Stimulated activated CD8-positive, alpha-beta memory T cell treated with anti-CD3 and anti-CD28 coated beads, Interleukin-12 subunit alpha, Interleukin-12 subunit beta, amount 100 ng/mL, for 1 hour (primary cell): ENCODE data around the gene EEF1AKMT3.
A peak's percentile ranks its signal among the peaks of the same experiment; 100 is the strongest.

ENCODE experiments used
- DNase-seq: peaks from one replicate; pipeline ENCODE4 v3.0.0-alpha.2; 2020; ENCODE audit warnings: low read depth

The EEF1AKMT3 gene

GRCh38 chr12:57751432-57751787, 21.0 kb upstream of the EEF1AKMT3 start:
- no peak for DNase-seq

GRCh38 chr12:57751788-57752667, 20.4 kb upstream of the EEF1AKMT3 start, which contains the start of gene CDK4:
Gene CDK4 (minus strand): TSS chr12:57752310. CDS start chr12:57751717, 593 bp downstream.
- peak; percentile 97 for DNase-seq

- DNase-seq, result no peak
Measured at GRCh38 chr12:57752668-57753000, 19.8 kb upstream of the EEF1AKMT3 start.

- DNase-seq, result no peak
Measured at GRCh38 chr12:57753756-57754337, 18.6 kb upstream of the EEF1AKMT3 start.

GRCh38 chr12:57754411-57755193, 17.8 kb upstream of the EEF1AKMT3 start, which contains the start of gene MARCHF9:
Gene MARCHF9 (plus strand): TSS chr12:57755103. CDS start chr12:57755529, 426 bp downstream.
- DNase-seq, result peak; percentile 72

- DNase-seq, result no peak
Measured at GRCh38 chr12:57755194-57755453, 17.3 kb upstream of the EEF1AKMT3 start.

GRCh38 chr12:57755454-57756372, 16.7 kb upstream of the EEF1AKMT3 start:
- DNase-seq, result no peak

- DNase-seq, result no peak
Measured at GRCh38 chr12:57756406-57757341, 15.7 kb upstream of the EEF1AKMT3 start.

GRCh38 chr12:57757771-57758170, 14.6 kb upstream of the EEF1AKMT3 start:
- DNase-seq, result no peak

GRCh38 chr12:57758552-57759359, 13.7 kb upstream of the EEF1AKMT3 start:
- no peak for DNase-seq

GRCh38 chr12:57759360-57759980, 12.9 kb upstream of the EEF1AKMT3 start:
- no peak for DNase-seq

GRCh38 chr12:57760347-57760982, 11.9 kb upstream of the EEF1AKMT3 start:
- no peak for DNase-seq

GRCh38 chr12:57761391-57761998, 10.9 kb upstream of the EEF1AKMT3 start:
- DNase-seq, result no peak

- DNase-seq, result no peak
Measured at GRCh38 chr12:57762463-57762862, 10.0 kb upstream of the EEF1AKMT3 start.

- no peak for DNase-seq
Measured at GRCh38 chr12:57763881-57764661, 8.3 kb upstream of the EEF1AKMT3 start.

- no peak for DNase-seq
Measured at GRCh38 chr12:57764662-57765002, 7.8 kb upstream of the EEF1AKMT3 start.

GRCh38 chr12:57765003-57765697, 7.3 kb upstream of the EEF1AKMT3 start:
- DNase-seq, result no peak
